Measurements from ENCODE around the gene A2M. TPM values are rescaled to one million over a fixed set of nuclear protein-coding genes. Genes with fewer than 3 reads are reported as not detected.

The A2M gene
- polyA plus RNA-seq, 1 experiment: 1.2 TPM

DNA sequence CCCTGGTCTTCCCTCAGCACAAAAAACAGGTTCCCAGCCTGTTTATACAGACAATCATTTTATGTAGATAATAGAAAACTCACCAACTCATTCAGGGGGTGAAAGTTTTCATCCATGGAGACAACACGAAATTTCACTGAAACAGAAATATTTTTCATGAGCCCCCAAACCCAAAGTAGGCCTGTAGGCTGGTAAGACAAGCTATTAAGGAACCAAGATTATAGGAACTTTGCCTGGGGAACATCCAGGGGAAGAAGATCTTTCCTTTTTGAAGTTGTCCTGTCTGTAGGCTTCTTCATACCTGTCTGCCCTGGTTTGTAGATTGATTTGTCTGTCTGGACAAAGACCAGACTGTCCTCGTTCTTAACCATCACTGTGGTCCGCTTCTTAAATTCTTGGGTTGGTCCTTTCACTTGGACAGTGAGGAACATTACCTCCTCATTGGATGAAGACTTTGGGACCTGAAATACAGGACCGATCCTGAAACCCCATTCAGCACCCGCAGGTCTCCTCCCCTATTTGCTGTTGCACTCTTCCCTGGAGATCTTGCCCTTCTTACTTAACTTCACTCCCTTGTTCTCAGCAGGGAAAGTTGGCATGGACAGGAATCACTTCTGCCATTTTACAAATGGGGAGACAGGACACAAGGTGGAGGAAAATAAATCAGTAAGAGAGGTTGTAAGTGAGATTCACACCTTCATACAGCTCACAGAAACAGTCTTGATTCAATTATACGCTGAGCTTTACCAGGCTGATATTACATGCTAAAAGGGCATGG lies 3.5 kb downstream of the A2M start:
- Histone ChIP-seq H3K9me3 (ENCODE audit: control insufficient read depth, insufficient read depth, low read length) (no peaks in the 10 kb centered on the region), H3K27me3 (ENCODE audit: control insufficient read depth, insufficient read depth, low read length) (no peaks in the 10 kb centered on the region), H3K27ac (ENCODE audit: low read depth, low read length) (no peak overlapping the region), H3K4me3 (ENCODE audit: low read depth, low read length) (no peak overlapping the region)
- ChIA-PET CTCF (no interaction called here), POLR2A (no interaction called here)
- DNase-seq (ENCODE audit: low read depth, low spot score): no peak
- TF ChIP-seq, protein P1, sequence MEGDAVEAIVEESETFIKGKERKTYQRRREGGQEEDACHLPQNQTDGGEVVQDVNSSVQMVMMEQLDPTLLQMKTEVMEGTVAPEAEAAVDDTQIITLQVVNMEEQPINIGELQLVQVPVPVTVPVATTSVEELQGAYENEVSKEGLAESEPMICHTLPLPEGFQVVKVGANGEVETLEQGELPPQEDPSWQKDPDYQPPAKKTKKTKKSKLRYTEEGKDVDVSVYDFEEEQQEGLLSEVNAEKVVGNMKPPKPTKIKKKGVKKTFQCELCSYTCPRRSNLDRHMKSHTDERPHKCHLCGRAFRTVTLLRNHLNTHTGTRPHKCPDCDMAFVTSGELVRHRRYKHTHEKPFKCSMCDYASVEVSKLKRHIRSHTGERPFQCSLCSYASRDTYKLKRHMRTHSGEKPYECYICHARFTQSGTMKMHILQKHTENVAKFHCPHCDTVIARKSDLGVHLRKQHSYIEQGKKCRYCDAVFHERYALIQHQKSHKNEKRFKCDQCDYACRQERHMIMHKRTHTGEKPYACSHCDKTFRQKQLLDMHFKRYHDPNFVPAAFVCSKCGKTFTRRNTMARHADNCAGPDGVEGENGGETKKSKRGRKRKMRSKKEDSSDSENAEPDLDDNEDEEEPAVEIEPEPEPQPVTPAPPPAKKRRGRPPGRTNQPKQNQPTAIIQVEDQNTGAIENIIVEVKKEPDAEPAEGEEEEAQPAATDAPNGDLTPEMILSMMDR (IDR thresholded peaks at IDR 0.05; ENCODE audit: low read depth, low read length): no peak

DNA sequence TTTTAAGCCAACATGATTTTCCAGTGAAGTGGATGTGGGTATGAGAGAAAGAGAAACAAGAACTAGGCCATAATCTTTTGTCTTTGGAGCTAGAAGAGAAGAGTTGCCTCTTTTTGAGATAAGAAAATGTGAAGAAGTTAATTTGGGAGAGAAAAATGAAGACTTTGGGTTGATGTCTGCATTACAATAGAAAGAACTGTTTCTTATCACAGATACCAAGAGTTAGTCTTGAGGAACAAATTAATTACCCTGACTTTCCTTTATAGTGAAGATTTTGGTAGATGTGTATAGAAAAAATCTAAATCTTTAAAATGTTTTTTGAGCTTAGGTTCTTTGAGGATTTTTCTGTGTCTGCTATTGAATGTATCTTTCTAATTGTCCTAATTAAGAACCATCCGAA lies 4.2 kb downstream of the A2M start:
- no peak for DNase-seq (ENCODE audit: low read depth, low spot score)
- CTCF ChIA-PET: no interaction called here
- H3K27ac ChIP-seq (ENCODE audit: low read depth, low read length): no peak overlapping the region
- POLR2A ChIA-PET: no interaction called here
- H3K4me3 ChIP-seq (ENCODE audit: low read depth, low read length): no peak overlapping the region
- no peaks in the 10 kb centered on the region for H3K27me3 ChIP-seq (ENCODE audit: control insufficient read depth, insufficient read depth, low read length)
- TF ChIP-seq, protein P1 (IDR thresholded peaks at IDR 0.05; ENCODE audit: low read depth, low read length): no peak
- no peaks in the 10 kb centered on the region for H3K9me3 ChIP-seq (ENCODE audit: control insufficient read depth, insufficient read depth, low read length)

DNA sequence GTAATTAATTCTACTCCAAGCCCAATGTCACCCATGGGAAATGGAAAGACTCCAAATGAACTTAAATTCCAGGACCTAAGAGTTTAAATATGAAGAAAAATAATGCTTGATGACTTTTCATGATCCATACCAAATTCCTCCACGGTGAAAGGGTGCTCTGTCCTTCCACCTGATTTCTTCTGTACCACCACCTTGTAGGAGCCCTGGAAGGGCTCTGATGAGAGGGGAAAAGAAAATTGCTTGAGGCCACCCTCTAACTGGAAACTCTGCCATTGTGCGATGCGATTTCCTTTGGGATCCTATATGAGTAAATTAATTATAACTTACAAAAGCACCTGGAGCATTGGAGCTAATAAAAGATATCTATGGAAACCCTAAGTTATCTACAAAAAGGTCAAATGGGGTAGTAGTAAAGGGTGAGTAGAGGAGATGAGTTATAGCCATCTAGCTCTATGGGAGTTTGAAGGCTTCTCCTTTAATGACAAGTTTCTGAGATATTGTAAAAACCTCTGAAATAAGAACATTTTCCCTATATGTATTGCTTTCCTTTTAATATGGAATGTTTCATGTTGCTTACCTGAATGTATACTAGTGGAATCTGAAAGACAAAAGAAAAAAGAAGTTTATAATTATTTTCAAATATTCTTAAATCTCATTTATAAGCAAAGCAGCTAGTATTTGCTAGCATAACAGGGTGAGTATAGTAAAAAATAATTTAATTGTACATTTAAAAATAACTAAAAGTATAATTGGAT lies 5.8 kb downstream of the A2M start:
- H3K27me3 ChIP-seq (ENCODE audit: control insufficient read depth, insufficient read depth, low read length): no peaks in the 10 kb centered on the region
- H3K4me3 ChIP-seq (ENCODE audit: low read depth, low read length): no peak overlapping the region
- DNase-seq (ENCODE audit: low read depth, low spot score): no peak
- no peak overlapping the region for H3K27ac ChIP-seq (ENCODE audit: low read depth, low read length)
- ChIA-PET CTCF (no interaction called here), POLR2A (no interaction called here)
- no peaks in the 10 kb centered on the region for H3K9me3 ChIP-seq (ENCODE audit: control insufficient read depth, insufficient read depth, low read length)
- TF ChIP-seq, protein P1 (IDR thresholded peaks at IDR 0.05; ENCODE audit: low read depth, low read length): no peak

DNA sequence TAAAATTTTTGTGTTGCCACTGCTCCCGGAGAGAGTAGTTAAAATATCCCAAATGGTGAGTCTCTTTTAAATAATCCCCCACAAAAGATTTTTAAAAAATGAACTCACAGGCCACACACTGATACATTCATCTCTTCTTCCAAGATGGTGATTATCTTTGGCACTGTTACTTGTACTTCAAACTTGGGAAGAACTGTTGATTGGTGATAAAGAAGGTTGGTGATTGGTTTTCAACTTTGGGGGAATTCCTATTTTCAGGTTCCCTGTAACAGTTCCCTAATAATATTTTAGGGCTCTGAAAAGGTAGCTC lies 6.6 kb downstream of the A2M start:
- DNase-seq (ENCODE audit: low read depth, low spot score): no peak
- TF ChIP-seq, protein P1 (IDR thresholded peaks at IDR 0.05; ENCODE audit: low read depth, low read length): no peak
- no peaks in the 10 kb centered on the region for H3K27me3 ChIP-seq (ENCODE audit: control insufficient read depth, insufficient read depth, low read length)
- no peaks in the 10 kb centered on the region for H3K9me3 ChIP-seq (ENCODE audit: control insufficient read depth, insufficient read depth, low read length)
- POLR2A ChIA-PET: no interaction called here
- no peak overlapping the region for H3K4me3 ChIP-seq (ENCODE audit: low read depth, low read length)
- CTCF ChIA-PET: no interaction called here
- no peak overlapping the region for H3K27ac ChIP-seq (ENCODE audit: low read depth, low read length)

DNA sequence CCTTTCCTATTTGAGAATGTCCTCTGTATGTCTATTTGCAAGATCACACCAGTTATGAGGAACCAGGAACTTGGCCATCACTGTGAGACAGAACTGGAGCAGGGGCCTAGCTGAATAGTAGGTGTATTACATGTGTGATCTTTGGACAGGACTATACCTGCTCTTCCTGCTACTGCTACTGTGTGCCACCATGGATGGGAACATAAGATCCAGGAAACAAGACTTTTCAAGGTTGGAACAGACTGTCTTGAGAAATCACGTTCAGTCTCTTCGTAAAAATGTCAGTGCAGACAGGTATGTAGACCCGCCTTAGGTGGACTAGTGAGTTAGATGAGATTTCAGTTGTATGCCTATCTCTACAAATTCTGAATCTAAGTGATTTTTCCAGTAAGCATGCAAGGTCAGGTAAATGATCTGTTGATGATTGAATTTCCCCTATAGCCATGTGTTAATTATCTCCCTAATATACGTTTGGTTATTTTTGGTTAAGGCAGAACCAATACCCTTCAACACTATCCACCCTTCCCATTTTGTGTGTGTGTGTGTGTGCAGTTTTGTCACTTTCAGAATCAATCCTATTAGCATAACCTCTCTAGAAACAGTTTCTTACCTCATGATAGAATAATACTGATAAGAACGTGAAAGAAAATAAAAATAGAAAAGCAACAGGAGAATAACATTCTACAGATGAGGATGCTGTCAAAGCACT lies 7.1 kb downstream of the A2M start:
- DNase-seq (ENCODE audit: low read depth, low spot score): no peak
- ChIA-PET POLR2A (no interaction called here), CTCF (no interaction called here)
- H3K4me3 ChIP-seq (ENCODE audit: low read depth, low read length): no peak overlapping the region
- no peaks in the 10 kb centered on the region for H3K27me3 ChIP-seq (ENCODE audit: control insufficient read depth, insufficient read depth, low read length)
- no peaks in the 10 kb centered on the region for H3K9me3 ChIP-seq (ENCODE audit: control insufficient read depth, insufficient read depth, low read length)
- TF ChIP-seq, protein P1 (IDR thresholded peaks at IDR 0.05; ENCODE audit: low read depth, low read length): no peak
- H3K27ac ChIP-seq (ENCODE audit: low read depth, low read length): no peak overlapping the region

All from AG04450 (cell line).